ENCODE data around the gene FDX1. TPM values are rescaled to one million over a fixed set of nuclear protein-coding genes. Genes with fewer than 3 reads are reported as not detected.
A peak's percentile ranks its signal among the peaks of the same experiment; 100 is the strongest.

Gene FDX1
- total RNA-seq, 1 experiment from 2014 or later, result 14.0 TPM

DNA sequence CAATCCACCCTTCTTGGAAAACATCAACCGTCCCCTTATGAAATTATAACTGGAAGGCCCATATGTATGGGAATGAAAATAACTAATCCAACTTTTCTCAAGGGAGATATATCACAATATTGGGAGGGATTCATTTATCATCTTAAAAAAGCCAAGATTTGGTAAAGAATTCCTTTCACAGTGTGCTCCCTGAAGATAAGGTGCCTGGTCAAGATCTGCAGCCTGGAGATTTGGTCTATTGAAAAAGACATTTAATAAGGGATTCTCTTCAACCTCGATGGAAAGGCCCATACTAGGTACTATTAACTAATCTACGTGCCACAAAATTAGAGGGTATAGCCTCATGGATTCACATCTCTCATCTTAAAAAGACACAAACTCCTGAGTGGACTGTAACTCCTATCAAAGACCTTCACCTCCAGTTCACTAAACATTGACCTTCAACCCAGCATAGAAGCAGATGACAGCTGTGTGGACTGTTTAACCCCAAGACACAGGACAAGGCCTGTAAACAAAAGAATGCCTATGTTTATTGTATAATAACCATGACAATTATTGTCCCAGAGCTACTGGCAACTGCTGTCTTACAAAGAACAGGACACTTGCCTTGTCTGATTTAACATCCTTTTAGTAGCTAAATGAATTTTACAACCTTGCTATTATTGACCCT is 4.8 kb upstream of the FDX1 start:
- Histone ChIP-seq H3K27me3 (ENCODE audit: control insufficient read depth, insufficient read depth, low read length) (no peaks in the 10 kb centered on the region), H3K4me3 (ENCODE audit: insufficient read depth, low read depth, low read length) (no peak overlapping the region), H3K36me3 (replicated peaks; ENCODE audit: control insufficient read depth, insufficient read depth, low read length) (no peaks in the 10 kb centered on the region)
- no peak for DNase-seq

DNA sequence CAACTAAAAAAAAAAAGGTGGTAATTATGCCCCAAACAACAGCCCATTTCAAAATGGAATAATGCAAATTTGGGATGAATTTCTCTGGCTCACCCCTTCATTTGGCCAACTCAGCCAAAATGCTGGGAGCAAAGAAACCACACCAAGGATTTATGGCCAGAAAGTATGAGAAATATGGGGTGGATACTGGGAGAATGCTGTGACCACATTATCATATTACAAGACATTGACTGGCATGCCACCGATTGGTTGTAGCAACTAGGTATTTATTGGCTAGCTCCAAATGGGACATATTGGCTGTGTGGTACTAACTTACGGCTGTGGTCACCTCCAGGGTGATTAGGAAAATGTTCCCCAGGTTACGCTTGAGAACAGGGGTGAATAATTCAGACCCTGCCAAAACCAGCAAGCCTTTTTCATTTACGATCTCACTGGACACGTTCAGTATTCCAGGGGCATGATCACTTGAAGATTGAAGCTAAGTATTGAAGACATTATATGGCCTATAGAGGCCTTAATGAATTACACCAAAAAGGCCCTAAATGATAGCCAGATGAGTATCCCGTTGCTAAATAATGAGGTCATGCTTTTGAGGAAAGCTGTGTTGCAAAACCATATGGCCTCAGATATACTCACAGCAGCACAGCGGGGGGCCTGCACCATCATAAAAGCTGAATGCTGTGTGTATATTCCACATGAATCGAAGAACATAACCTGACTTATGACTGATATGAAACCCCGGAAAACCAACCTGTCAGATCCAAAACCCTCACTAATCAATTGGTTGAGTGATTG is 3.8 kb upstream of the FDX1 start:
- Histone ChIP-seq H3K36me3 (replicated peaks; ENCODE audit: control insufficient read depth, insufficient read depth, low read length) (no peaks in the 10 kb centered on the region), H3K27me3 (ENCODE audit: control insufficient read depth, insufficient read depth, low read length) (peaks cover 2% of the 10 kb centered on the region; the same call in 1 of the 2 replicates), H3K4me3 (ENCODE audit: insufficient read depth, low read depth, low read length) (no peak overlapping the region)
- no peak for DNase-seq

DNA sequence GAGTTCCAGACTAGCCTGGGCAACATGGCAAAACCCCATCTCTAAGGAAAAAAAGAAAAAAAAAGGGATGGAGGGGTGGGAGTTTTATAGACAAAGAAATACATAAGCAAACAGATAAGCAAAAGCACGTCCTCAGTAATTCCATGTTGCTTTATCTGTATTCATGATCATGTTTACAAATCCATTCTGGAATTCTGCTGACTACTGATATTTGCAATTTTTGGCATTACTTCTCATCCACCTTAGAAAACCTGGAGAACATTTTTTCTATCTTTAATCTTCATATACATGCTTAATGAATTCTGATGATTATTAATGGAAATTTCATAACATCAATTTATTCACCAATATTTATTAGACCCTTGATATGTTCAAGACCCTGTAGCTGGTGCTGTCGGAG is 1.7 kb upstream of the FDX1 start:
- Histone ChIP-seq H3K36me3 (replicated peaks; ENCODE audit: control insufficient read depth, insufficient read depth, low read length) (no peaks in the 10 kb centered on the region), H3K4me3 (ENCODE audit: insufficient read depth, low read depth, low read length) (no peak overlapping the region), H3K27me3 (ENCODE audit: control insufficient read depth, insufficient read depth, low read length) (peaks cover 2% of the 10 kb centered on the region; the same call in 1 of the 2 replicates)
- no peak for DNase-seq

DNA sequence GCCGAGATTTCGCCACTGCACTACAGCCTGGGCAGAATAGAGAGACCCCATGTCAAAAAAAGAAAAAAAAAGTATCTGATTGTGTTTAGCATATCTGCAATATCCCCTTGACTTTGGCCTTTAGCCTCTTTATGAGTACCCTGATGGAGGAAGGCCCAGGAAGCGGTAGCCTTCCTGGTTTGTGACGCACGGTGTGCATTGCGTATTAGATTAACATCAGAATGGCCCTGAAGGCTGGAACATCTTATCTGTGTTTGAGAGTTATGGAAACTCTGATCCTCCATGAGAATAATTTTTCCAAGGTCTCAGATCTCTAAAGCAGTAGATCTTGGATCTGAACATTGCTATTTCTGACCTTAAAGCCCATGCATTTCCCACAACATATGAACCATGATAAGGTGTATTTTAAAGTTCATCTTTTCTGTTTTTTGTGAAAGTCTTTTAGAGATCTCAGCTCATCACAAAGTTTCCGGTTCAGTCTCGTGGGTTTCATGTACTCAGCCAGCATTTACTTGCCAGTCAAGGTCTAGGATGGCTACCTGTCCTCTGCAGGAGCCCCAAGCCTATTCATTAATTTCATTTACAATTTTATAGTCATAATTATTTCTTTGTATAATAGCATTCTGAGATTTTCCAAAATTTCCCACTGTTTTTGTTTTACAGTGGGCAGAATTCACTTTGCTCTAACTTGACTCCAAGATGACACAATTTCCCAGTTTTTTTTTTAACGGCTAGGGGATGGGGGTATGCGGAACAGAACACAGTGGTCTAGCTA is 605 bp upstream of the FDX1 start:
- Histone ChIP-seq H3K36me3 (replicated peaks; ENCODE audit: control insufficient read depth, insufficient read depth, low read length) (no peaks in the 10 kb centered on the region), H3K4me3 (ENCODE audit: insufficient read depth, low read depth, low read length) (peak overlapping the region; percentile 76), H3K27me3 (ENCODE audit: control insufficient read depth, insufficient read depth, low read length) (peaks cover 2% of the 10 kb centered on the region; the same call in 1 of the 2 replicates)
- DNase-seq, result no peak

DNA sequence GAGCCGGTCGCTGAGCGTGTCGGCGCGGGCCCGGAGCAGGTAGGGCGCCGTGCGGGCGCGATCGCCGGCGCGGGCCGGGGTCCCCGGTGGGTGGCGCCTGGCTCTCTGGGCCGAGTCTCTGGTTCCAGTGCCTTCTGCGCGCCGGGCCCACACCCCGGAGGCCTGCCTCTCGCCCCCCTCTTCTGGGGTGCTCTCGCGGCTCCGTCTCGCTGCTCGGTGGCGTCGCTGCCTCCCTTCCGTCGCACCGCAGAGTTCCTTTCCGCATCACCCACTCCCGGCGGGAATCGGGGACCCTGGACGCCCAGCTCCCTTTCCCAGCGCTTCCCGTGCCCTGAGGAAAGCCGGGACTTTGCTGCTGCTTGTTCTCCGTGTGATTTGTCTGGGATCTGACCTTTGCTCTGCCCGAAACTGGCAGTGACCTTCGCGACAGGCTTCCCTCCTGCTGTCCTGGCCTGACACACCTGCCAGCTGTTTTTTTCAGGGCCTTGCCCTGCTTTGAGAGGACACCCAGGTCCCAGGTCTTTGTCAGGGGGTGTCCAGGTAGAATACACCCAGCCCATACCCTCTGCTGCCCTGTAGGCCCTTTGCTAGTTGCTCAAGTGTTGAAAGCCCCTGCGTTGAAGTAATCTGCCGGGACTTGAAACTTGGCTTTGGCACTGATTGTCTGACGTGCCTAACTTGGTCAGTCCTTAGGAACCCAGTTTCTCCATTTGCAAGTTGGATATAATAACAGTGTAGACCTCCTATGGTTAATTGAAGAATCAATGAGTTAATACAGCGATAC is 711 bp downstream of the FDX1 start:
- peak overlapping the region; percentile 76 for H3K4me3 ChIP-seq (ENCODE audit: insufficient read depth, low read depth, low read length)
- H3K36me3 ChIP-seq (replicated peaks; ENCODE audit: control insufficient read depth, insufficient read depth, low read length), result no peaks in the 10 kb centered on the region
- no peak for DNase-seq
- H3K27me3 ChIP-seq (ENCODE audit: control insufficient read depth, insufficient read depth, low read length), result peaks cover 2% of the 10 kb centered on the region; the same call in 1 of the 2 replicates

DNA sequence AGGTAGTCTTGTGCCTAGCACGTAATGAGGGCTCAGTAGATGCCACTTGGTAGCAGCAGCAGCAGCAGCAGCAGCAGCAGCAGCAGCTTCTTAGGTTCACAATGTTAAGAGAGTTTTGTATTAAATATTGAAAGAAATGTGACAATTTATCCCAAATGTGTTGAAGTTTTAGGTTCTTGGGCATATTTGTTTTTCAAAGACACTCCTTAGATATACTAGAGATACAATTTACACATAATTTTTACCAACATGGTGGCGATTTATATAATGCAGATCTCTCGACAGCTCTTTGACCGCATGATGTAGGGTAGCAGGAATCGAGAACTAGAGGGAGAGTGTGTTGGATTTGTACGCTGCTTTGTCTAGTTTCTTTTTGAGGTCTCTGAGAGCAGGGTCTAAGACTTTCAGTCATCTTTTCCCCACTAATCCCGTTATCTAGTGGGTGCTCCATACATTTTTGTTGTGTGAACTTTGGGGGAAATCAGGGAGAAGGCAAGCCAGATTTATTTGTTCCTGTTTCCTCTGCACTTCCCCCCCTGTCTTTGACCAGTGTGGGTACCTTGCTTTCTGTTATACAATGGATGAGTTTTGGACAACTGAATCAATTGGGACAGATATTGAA is 1.4 kb downstream of the FDX1 start:
- no peaks in the 10 kb centered on the region for H3K36me3 ChIP-seq (replicated peaks; ENCODE audit: control insufficient read depth, insufficient read depth, low read length)
- H3K4me3 ChIP-seq (ENCODE audit: insufficient read depth, low read depth, low read length), result peak overlapping the region; percentile 76
- peaks cover 2% of the 10 kb centered on the region; the same call in 1 of the 2 replicates for H3K27me3 ChIP-seq (ENCODE audit: control insufficient read depth, insufficient read depth, low read length)
- no peak for DNase-seq

DNA sequence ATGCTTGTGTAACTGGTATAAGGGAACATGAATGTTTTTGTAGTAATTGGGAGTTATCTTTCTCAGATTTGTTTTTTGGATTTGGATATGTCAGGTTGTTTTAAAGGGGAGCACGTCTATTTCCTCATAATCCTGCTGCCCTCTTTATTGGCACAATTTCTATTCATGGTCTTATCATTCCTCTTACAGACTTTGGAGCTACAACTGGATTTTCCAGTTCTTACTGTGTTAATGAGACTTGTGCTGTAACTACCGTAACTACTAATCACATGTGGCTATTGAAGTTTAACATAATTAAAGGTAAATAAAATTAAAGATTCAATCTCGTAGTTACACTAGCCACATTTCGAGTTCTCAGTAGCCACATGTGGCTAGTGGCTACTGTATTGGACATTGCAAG is 1.9 kb downstream of the FDX1 start:
- Histone ChIP-seq H3K4me3 (ENCODE audit: insufficient read depth, low read depth, low read length) (no peak overlapping the region), H3K36me3 (replicated peaks; ENCODE audit: control insufficient read depth, insufficient read depth, low read length) (no peaks in the 10 kb centered on the region), H3K27me3 (ENCODE audit: control insufficient read depth, insufficient read depth, low read length) (peaks cover 2% of the 10 kb centered on the region; the same call in 1 of the 2 replicates)
- DNase-seq, result no peak

DNA sequence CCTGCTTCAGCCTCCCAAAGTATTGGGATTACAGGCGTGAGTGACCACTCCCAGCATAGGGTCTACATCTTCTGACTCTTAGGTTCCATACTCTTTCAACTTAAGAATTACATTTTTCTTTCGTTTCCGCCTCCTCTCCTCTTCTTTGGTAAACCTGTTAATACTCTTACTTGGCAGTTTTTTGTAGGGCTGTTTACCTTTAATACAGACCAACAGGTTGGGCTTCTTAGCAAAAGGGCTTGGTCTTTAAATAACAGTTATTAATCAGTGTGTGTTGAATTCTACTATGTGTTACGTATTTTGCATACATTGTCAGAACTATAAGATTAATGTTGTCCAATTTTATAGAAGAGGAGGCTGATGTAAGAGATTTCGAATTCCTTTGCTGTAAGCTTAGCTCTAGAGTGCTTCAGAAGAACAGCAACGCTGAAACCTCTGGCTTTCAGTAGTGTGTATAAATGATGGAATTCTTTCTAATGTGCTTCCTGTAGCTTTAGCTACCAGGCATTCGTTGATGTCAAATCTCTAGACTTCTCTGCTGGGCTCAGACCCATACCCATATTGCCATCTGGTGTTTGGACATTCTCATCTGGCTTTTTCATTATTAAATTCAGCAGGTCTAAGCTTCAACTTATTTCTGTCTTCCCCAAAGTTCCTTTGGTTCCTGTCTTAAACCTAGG is 3.1 kb downstream of the FDX1 start:
- Histone ChIP-seq H3K4me3 (ENCODE audit: insufficient read depth, low read depth, low read length) (no peak overlapping the region), H3K36me3 (replicated peaks; ENCODE audit: control insufficient read depth, insufficient read depth, low read length) (no peaks in the 10 kb centered on the region), H3K27me3 (ENCODE audit: control insufficient read depth, insufficient read depth, low read length) (peaks cover 2% of the 10 kb centered on the region; the same call in 1 of the 2 replicates)
- DNase-seq, result no peak

DNA sequence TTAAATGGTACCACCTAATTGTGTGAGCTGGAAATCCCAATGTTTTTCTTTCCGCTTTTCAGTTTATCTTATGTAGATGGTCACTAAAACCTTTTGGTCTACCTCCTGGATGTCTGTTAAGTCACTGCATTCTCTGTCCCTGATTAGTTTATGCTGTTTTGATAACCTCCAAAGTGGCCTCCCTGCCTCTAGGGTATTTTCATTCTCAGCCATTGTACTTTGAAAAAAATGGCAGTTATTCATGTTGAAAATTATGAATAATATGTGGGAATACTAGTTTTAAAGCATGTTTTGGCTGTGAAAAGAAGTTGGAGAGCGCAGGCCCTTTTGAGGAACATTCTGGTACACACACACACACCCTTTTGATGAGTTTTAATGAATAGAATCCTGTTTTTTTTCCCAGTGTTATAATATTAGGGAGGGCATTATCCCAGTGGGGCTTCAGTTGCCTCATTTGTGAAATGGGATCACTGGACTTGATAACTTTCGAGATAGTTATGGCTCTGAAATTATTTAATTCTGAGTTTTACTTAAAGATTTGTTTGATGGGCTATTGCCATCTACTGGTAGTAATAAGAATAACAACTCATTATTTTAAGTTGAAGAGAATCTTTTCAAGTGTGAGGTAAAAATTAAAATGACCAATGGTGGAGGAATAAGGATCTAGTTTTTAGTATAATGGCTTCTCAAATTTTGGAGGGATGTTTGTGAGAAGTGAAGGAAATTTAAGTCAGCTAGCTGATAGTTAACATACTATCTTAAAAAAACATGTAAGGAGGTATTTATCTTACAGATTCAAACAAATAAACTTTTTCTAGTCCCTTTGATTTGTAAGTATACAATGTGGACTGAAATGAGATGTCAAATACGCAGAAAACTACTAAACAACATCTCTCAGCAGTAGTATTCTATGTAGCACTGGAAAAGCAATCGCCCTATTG is 3.9 kb downstream of the FDX1 start:
- peaks cover 2% of the 10 kb centered on the region; the same call in 1 of the 2 replicates for H3K27me3 ChIP-seq (ENCODE audit: control insufficient read depth, insufficient read depth, low read length)
- H3K4me3 ChIP-seq (ENCODE audit: insufficient read depth, low read depth, low read length), result no peak overlapping the region
- H3K36me3 ChIP-seq (replicated peaks; ENCODE audit: control insufficient read depth, insufficient read depth, low read length), result no peaks in the 10 kb centered on the region
- peak; percentile 38 for DNase-seq

DNA sequence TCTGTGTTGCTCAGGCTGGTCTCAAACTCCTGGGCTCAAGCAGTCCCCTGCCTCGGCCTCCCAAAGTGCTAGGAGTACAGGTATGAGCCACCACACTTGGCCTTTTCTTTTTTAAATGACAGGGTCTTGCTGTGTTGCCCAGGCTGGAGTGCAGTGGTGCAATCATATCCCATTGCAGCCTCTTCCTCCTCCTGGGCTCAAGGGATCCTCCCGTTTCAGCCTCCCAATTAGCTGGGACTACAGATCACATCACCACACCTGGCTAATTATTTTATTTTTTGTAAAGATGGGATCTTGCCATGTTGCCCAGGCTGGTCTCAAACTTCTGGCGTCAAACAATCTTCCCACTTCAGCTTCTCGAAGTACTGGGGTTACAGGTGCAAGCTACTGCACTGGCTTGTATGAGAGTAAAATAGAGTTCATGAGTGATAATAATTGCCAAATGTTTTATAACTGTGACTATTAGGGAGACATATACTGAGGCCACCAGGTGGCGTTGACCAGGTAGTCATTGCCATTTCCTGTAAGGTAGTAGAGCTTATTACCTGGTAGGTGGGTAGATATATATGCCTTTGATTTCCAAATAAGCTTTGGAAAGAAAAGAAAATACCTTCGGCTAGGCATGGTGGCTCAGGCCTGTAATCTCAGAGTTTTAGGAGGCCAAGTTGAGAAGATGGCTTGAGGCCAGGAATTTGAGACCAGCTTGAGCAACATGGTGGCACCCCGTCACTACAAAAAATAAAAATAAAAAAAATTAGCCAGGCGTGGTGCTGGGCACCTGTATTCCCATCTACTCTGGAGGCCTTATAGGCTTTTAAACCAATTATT is 5.4 kb downstream of the FDX1 start:
- peak; percentile 40 for DNase-seq
- peaks cover 2% of the 10 kb centered on the region; the same call in 1 of the 2 replicates for H3K27me3 ChIP-seq (ENCODE audit: control insufficient read depth, insufficient read depth, low read length)
- H3K36me3 ChIP-seq (replicated peaks; ENCODE audit: control insufficient read depth, insufficient read depth, low read length), result no peaks in the 10 kb centered on the region
- no peak overlapping the region for H3K4me3 ChIP-seq (ENCODE audit: insufficient read depth, low read depth, low read length)

DNA sequence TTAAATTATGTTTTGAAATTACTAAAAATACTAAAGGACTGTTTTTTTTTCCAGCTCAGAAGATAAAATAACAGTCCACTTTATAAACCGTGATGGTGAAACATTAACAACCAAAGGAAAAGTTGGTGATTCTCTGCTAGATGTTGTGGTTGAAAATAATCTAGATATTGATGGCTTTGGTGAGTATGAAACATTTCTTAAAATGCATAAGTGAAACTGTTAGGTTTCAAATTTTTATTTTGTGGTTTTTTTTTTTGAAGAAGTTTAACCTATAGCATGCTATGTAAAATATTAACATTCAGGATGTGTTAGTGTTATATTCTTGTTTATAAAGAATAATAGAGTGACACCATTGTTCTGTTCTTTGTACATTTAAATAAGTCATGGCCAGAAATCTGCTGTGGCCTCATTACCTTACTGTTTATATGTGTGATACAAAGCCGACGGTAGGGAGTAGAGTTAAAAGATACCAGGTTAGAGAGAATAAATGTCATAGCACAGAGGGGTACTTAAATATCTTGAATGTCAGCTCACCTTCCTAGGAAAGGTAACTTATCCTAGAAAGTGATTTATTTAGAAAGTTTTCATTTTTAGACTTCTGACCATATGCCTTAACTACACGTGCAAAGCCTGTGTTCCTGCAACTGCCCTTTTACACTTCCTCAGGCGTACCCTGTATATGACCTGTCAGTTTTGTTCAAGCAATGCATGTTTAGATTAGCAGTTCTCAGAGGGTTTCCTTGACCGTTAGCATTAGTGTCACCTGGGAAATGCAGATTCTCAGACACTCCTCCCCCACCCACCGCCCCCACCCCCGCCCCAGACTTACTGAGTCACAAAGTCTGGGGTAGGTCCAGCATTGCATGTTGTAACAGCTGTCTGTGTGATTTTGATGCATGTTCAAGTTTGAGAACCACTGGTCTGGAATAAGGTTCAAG is 6.3 kb downstream of the FDX1 start:
- H3K27me3 ChIP-seq (ENCODE audit: control insufficient read depth, insufficient read depth, low read length), result no peaks in the 10 kb centered on the region
- H3K4me3 ChIP-seq (ENCODE audit: insufficient read depth, low read depth, low read length), result no peak overlapping the region
- H3K36me3 ChIP-seq (replicated peaks; ENCODE audit: control insufficient read depth, insufficient read depth, low read length), result no peaks in the 10 kb centered on the region; the same call in 1 of the 2 replicates
- DNase-seq, result no peak

Data from H7 (cell line).